HEK293T (cell line): ENCODE data around the gene CLIC4.
"Not testable (repeated sequence)": the region's sequence is repeated elsewhere in the genome, so short reads cannot be mapped to it uniquely, and the experiment has no call there.

Experiments used
- CTCF ChIA-PET: fragments of 350-600 bp; formaldehyde crosslinking; extraction: SDS; loops from one replicate; lab custom pipeline; 2021; ENCODE audit warnings: antibody characterized with exemption, inconsistent platforms; lab: Yijun Ruan, JAX
- POLR2A ChIA-PET: fragments of 350-600 bp; formaldehyde crosslinking; extraction: SDS; loops from one replicate; lab custom pipeline; 2020; ENCODE audit warnings: antibody characterized with exemption, inconsistent platforms; lab: Yijun Ruan, JAX
- DNase-seq: peaks from one replicate; pipeline ENCODE4 v3.0.0; 2012; ENCODE audit warnings: mixed read lengths; ENCODE audit errors: extremely low spot score
- ARNT ChIP-seq: fragments of 450-650 bp; IDR thresholded peaks from 2 replicates; pipeline ENCODE4 v1.6.1; 2017; ENCODE audit warnings: mild to moderate bottlenecking
- BHLHE40 ChIP-seq: fragments of 450-650 bp; IDR thresholded peaks from 2 replicates; pipeline ENCODE4 v1.6.1; 2016; ENCODE audit warnings: mild to moderate bottlenecking, moderate library complexity, borderline replicate concordance
- CTBP1 ChIP-seq: fragments of 450-650 bp; IDR thresholded peaks from 2 replicates; pipeline ENCODE4 v1.6.1; 2016; ENCODE audit warnings: borderline replicate concordance
- ELF4 ChIP-seq: fragments of 450-650 bp; IDR thresholded peaks from 2 replicates; pipeline ENCODE4 v1.6.1; 2017; ENCODE audit warnings: antibody characterized with exemption
- FOXA1 ChIP-seq: fragments of 450-650 bp; IDR thresholded peaks from 2 replicates; pipeline ENCODE4 v1.6.1; 2016; ENCODE audit warnings: mild to moderate bottlenecking
- FOXK2 ChIP-seq: fragments of 450-650 bp; IDR thresholded peaks from 2 replicates; pipeline ENCODE4 v1.6.1; 2016; ENCODE audit warnings: mild to moderate bottlenecking
- FOXM1 ChIP-seq: fragments of 450-650 bp; IDR thresholded peaks from 2 replicates; pipeline ENCODE4 v1.6.1; 2017; ENCODE audit warnings: mild to moderate bottlenecking, borderline replicate concordance
- HDGF ChIP-seq: fragments of 450-650 bp; IDR thresholded peaks from 2 replicates; pipeline ENCODE4 v1.6.1; 2017; ENCODE audit warnings: antibody characterized with exemption, borderline replicate concordance
- L3MBTL2 ChIP-seq: fragments of 450-650 bp; conservative IDR thresholded peaks from 2 replicates; pipeline ENCODE4 v1.6.1; 2016; ENCODE audit warnings: mild to moderate bottlenecking
- LEF1 ChIP-seq: fragments of 450-650 bp; IDR thresholded peaks from 2 replicates; pipeline ENCODE4 v1.6.1; 2017; ENCODE audit warnings: mild to moderate bottlenecking, borderline replicate concordance
- NFRKB ChIP-seq: fragments of 450-650 bp; IDR thresholded peaks from 2 replicates; pipeline ENCODE4 v1.6.1; 2016; ENCODE audit warnings: mild to moderate bottlenecking, moderate library complexity
- SP1 ChIP-seq: fragments of 450-650 bp; IDR thresholded peaks from 2 replicates; pipeline ENCODE4 v1.6.1; 2017
- SUZ12 ChIP-seq: fragments of 450-650 bp; IDR thresholded peaks from 2 replicates; pipeline ENCODE4 v1.6.1; 2016; ENCODE audit warnings: mild to moderate bottlenecking
- TARDBP ChIP-seq: fragments of 450-650 bp; IDR thresholded peaks from 2 replicates; pipeline ENCODE4 v1.6.1; 2016
- ZNF384 ChIP-seq: fragments of 450-650 bp; IDR thresholded peaks from 2 replicates; pipeline ENCODE4 v1.6.1; 2016
- TF ChIP-seq, protein P1 (sequence below): fragments of 450-650 bp; IDR thresholded peaks from 2 replicates; pipeline ENCODE4 v1.6.1; 2016

The CLIC4 gene

DNA sequence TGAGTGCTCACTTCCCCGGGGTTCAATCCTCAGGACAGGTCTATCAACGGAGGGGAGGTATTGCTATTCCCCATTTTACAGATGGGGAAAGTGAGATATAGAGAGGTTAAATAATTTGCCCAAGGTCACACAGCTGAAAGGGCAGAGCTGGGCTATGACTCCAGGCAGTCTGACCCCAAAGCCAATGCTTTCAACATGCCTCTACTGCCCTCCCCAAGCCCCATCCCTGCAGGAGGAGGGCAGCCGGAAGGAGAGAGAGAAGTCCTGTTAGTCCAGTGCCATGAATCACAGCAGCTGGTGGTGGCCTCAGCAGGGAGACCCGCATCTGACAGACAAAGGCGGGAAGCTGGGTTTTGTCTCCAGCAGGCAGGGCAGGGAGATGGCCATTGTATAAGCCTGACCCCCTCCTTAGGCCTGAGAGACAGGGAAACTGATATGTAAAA is 20.0 kb upstream of the CLIC4 start:
- CTCF ChIA-PET: interaction anchor here (2.2 kb wide), 1 partner anchor 37 kb away, joined by 7 read pairs; no protein-coding TSS in a partner anchor
- POLR2A ChIA-PET: interaction anchor here (0.6 to 2.9 kb wide), 7 partner anchors 7 to 38 kb away, joined by 3 to 21 read pairs (median 7); partner anchors contain the start of gene CLIC4
- TF ChIP-seq FOXK2 (no peak), NFRKB (no peak), ZNF384 (no peak), SUZ12 (no peak), TARDBP (no peak), FOXA1 (no peak), FOXM1 (no peak), HDGF (no peak)
- TF ChIP-seq, protein P1, sequence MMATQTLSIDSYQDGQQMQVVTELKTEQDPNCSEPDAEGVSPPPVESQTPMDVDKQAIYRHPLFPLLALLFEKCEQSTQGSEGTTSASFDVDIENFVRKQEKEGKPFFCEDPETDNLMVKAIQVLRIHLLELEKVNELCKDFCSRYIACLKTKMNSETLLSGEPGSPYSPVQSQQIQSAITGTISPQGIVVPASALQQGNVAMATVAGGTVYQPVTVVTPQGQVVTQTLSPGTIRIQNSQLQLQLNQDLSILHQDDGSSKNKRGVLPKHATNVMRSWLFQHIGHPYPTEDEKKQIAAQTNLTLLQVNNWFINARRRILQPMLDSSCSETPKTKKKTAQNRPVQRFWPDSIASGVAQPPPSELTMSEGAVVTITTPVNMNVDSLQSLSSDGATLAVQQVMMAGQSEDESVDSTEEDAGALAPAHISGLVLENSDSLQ: no peak
- no peak for DNase-seq

DNA sequence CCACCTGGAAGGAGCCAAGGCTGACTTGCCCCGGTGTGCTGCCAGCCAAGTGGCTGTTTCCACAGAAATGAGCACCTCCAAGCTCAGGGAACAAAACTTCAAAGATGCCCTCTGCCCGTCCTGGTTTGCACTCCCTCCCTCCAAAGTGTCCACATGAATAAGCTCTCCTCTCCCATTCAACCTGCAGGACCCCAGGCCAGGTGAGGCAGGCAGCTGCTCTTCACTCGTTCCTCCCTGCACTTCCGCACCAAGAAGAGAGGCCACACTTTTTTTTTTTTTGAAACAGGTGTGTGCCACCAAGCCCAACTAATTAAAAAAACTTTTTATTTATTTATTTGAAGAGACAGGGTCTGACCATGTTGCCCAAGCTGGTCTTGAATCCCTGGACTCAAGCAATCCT is 18.5 kb upstream of the CLIC4 start:
- ChIA-PET CTCF (interaction anchor here (0.6 kb wide), 1 partner anchor 1233 kb away, joined by 4 read pairs; no protein-coding TSS in a partner anchor), POLR2A (interaction anchor here (1.0 kb wide), 1 partner anchor 20 kb away, joined by 3 read pairs; no protein-coding TSS in a partner anchor)
- TF ChIP-seq, protein P1: no peak
- TF ChIP-seq NFRKB: no peak
- TF ChIP-seq ELF4: no peak
- TF ChIP-seq CTBP1: no peak
- no peak for TF ChIP-seq L3MBTL2
- TF ChIP-seq SP1: no peak
- TF ChIP-seq SUZ12: no peak
- no peak for TF ChIP-seq FOXM1
- TF ChIP-seq TARDBP: no peak
- TF ChIP-seq ARNT: no peak
- no peak for TF ChIP-seq FOXK2
- no peak for TF ChIP-seq LEF1
- no peak for TF ChIP-seq ZNF384
- DNase-seq: no peak

DNA sequence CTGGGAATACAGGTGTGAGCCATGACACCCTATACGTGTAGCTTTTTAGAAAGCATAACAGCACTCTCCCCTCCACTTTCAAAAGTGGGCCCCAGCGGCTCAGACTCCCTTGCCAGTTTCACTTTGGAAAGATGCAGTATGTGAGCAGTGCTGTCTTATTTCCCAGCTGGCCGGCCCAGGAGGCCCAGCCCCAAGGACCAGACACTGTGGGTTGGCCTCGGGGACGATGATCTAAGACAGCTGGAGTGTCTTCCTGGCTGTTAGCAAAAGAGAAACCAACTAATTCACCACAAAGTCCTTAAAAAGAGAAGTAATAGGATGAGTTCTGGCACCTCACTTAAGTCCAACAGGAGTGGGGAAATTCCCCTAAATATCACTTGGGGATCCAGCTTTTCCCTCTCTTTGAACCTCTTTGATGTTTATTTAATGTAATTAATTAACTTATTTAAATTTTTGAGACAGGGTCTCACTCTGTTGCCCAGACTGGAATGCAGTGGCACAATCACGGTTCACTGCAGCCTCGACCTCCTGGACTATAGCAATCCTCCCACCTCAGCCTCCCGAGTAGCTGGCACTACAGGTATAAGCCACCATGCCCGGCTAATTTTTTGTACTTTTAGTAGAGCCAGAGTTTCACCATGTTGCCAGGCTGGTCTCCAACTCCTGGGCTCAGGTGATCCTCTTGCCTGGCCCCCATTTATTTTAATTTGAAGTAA is 17.6 kb upstream of the CLIC4 start:
- TF ChIP-seq FOXM1: no peak
- ChIA-PET CTCF (no interaction called here), POLR2A (no interaction called here)
- DNase-seq: no peak

DNA sequence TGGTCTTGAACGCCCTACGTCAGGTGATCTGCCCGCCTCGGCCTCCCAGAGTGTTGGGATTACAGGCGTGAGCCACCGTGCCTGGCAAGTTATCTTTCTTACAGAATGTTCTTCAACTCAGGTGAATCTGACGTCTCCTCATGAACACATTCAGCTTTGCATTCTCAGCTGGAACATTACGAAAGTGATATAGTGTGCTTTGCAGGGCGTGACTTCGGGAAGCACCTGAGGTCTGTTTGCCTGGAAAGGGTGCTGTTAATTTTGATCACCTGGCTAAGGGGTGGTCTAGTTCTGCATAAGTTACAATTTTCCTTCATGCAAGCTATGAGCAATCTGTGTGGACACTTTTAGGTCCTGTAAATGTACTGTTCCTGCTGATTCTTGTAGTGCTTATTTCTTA is 16.3 kb upstream of the CLIC4 start:
- CTCF ChIA-PET: no interaction called here

DNA sequence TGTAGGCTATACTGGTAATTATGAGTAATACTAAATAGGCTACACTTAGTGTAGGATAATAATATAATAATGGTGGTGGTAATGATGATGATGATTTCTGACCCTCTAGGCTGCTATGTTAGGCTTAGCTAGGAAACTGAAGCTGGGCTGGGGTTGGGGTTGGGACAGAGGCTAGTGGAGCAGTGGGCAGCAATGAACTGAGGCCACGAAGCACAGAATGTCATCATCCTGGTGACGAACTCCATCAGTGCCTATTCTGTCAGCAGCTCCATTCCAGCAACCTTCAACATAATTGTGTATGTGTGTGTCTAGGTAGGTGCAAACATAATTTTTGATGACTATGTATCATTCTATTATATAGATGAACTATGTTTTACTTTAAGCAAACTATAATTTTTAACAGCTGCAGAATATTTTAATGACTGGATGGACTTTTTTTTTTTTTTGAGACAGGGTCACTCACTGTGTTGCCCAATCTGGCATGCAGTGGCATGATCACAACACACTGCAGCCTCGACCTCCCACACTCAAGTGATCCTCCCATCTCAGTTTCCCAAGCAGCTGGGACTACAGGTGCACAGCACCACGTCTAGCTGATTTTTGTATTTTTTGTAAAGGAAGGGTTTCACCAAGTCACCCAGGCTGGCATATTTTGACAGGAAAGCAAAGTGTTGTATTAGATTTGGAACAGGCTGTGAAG is 12.9 kb upstream of the CLIC4 start:
- TF ChIP-seq ZNF384 (no peak), SP1 (no peak), CTBP1 (no peak), FOXA1 (no peak)
- TF ChIP-seq, protein P1: no peak
- no peak for DNase-seq
- ChIA-PET CTCF (interaction anchor here (0.7 to 1.7 kb wide), 4 partner anchors 15 to 443 kb away, joined by 3 to 6 read pairs (median 4); no protein-coding TSS in a partner anchor), POLR2A (interaction anchor here (0.9 to 1.2 kb wide), 4 partner anchors 8 to 43 kb away, joined by 4 to 7 read pairs (median 4); partner anchors contain the start of gene CLIC4)

More for the DNA sequence above, 16.3 kb upstream of the CLIC4 start:
- no peak for TF ChIP-seq LEF1
- TF ChIP-seq SUZ12: no peak
- TF ChIP-seq ARNT: no peak
- TF ChIP-seq BHLHE40: no peak
- POLR2A ChIA-PET: interaction anchor here (0.8 kb wide), 1 partner anchor 16 kb away, joined by 4 read pairs; the partner anchor contains the start of gene CLIC4
- no peak for DNase-seq

DNA sequence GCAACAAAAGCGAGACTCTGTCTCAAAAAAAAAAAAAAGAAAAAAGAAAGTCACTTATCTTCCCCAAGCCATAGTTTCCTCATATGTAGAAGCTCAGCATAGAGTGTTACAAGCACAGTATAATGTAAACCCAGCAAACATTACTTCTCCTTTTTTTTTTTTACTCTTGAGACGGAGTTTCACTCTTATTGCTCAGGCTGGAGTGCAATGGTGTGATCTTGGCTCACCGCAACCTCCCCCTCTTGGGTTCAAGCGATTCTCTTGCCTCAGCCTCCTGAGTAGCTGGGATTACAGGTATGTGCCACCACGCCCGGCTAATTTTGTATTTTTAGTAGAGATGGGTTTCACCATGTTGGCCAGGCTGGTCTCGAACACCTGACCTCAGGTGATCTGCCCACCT is 11.9 kb upstream of the CLIC4 start:
- DNase-seq: not testable (repeated sequence)
- ChIA-PET POLR2A (interaction anchor here (1.0 to 1.2 kb wide), 3 partner anchors 9 to 44 kb away, joined by 4 to 7 read pairs (median 4); partner anchors contain the start of gene CLIC4), CTCF (interaction anchor here (0.6 to 1.7 kb wide), 2 partner anchors 45 to 98 kb away, joined by 3 to 4 read pairs; no protein-coding TSS in a partner anchor)
